OCI-LY7 (cell line): Measurements from ENCODE around the gene GRID1. TPM values are rescaled to one million over a fixed set of nuclear protein-coding genes. Genes with fewer than 3 reads are reported as not detected.
"Not testable (repeated sequence)": the region's sequence is repeated elsewhere in the genome, so short reads cannot be mapped to it uniquely, and the experiment has no call there.

ENCODE experiments used
- BruUV-seq: library from RNA; stranded (reverse); fragments of 400-500 nt; replicated peaks from 2 replicates; lab custom pipeline; 2021; lab: Mats Ljungman, UMichigan
- CTCF ChIA-PET: fragments of 300-600 bp; sonication (Branson Sonifier 250); formaldehyde crosslinking; loops from one replicate; lab custom pipeline; 2022; ENCODE audit warnings: antibody characterized with exemption; ENCODE audit not compliant: unreplicated experiment; lab: Charles Lee
- POLR2A ChIA-PET: fragments of 300-600 bp; sonication (Branson Sonifier 250); formaldehyde crosslinking; loops from one replicate; lab custom pipeline; 2022; ENCODE audit warnings: antibody characterized with exemption; lab: Charles Lee
- DNase-seq: peaks from one replicate; pipeline ENCODE4 v3.0.0-alpha.2; 2015; ENCODE audit warnings: low spot score
- H2AFZ ChIP-seq: fragments of 200-600 bp; sonication (generic), shearing (Covaris generic); 2 replicates; pipeline ENCODE4 v1.6.1; 2014; ENCODE audit warnings: mild to moderate bottlenecking, antibody characterized with exemption, low read length, moderate library complexity
- H3K27ac ChIP-seq: fragments of 200-600 bp; sonication (generic); 2 replicates; pipeline ENCODE4 v1.5.1; 2014; ENCODE audit warnings: mixed run types, low read depth, mild to moderate bottlenecking, moderate library complexity, low read length, inconsistent platforms; ENCODE audit not compliant: poor library complexity, severe bottlenecking
- H3K36me3 ChIP-seq: fragments of 200-600 bp; sonication (generic); 2 replicates; pipeline ENCODE4 v1.6.1; 2014; ENCODE audit warnings: mild to moderate bottlenecking, antibody characterized with exemption, low read length, moderate library complexity, mixed read lengths; ENCODE audit not compliant: insufficient read depth
- H3K4me1 ChIP-seq: fragments of 200-600 bp; sonication (generic); 2 replicates; pipeline ENCODE4 v1.5.1; 2014; ENCODE audit warnings: mild to moderate bottlenecking, low read length; ENCODE audit not compliant: insufficient read depth, poor library complexity, severe bottlenecking
- H3K4me2 ChIP-seq: fragments of 200-600 bp; sonication (generic); 2 replicates; pipeline ENCODE4 v1.6.1; 2014; ENCODE audit warnings: mild to moderate bottlenecking, low read length
- H3K4me3 ChIP-seq: fragments of 200-600 bp; sonication (generic); 2 replicates; pipeline ENCODE4 v1.5.1; 2014; ENCODE audit warnings: mild to moderate bottlenecking, low read depth, low read length; ENCODE audit not compliant: poor library complexity, severe bottlenecking
- H3K79me2 ChIP-seq: fragments of 200-600 bp; sonication (generic); 2 replicates; pipeline ENCODE4 v1.6.1; 2016; ENCODE audit warnings: low read depth, mild to moderate bottlenecking, low read length, moderate library complexity, mixed read lengths; ENCODE audit not compliant: insufficient read depth
- H3K9me2 ChIP-seq: fragments of 200-600 bp; sonication (generic); 2 replicates; pipeline ENCODE4 v1.6.1; 2016; ENCODE audit warnings: mild to moderate bottlenecking, low read length, mixed read lengths; ENCODE audit not compliant: insufficient read depth
- H3K9me3 ChIP-seq: fragments of 200-600 bp; sonication (generic); 2 replicates; pipeline ENCODE4 v1.6.1; 2014; ENCODE audit warnings: mild to moderate bottlenecking, mixed run types, low read length, mixed read lengths
- H4K20me1 ChIP-seq: fragments of 200-600 bp; sonication (generic); 2 replicates; pipeline ENCODE4 v1.6.1; 2014; ENCODE audit warnings: mild to moderate bottlenecking, antibody characterized with exemption, low read length, moderate library complexity, mixed read lengths; ENCODE audit not compliant: insufficient read depth
- CTCF ChIP-seq: fragments of 200-600 bp; sonication (generic); conservative IDR thresholded peaks from 2 replicates; pipeline ENCODE4 v1.5.1; 2014; ENCODE audit warnings: mild to moderate bottlenecking, antibody characterized with exemption, low read length, moderate library complexity, mixed read lengths
- EZH2phosphoT487 ChIP-seq: fragments of 200-600 bp; sonication (generic); IDR thresholded peaks from 2 replicates; pipeline ENCODE4 v1.6.1; 2018; ENCODE audit warnings: low read depth, borderline replicate concordance, mild to moderate bottlenecking, mixed run types, antibody characterized with exemption, low read length, moderate library complexity, mixed read lengths
- intact Hi-C: fragments of 100-400 bp; cut with micrococcal nuclease; formaldehyde crosslinking; loops from one replicate; pipeline ENCODE4 v1.10.0; 2022; ENCODE audit not compliant: unreplicated experiment
- total RNA-seq, 2 experiments: library from RNA; depleted of rRNA in 1 of 2; stranded (reverse); fragments of >200 nt in 1 of 2; shearing (Covaris generic) in 1 of 2; gene quantifications; 2 replicates each; pipeline ENCODE4 v1.2.3, GENCODE V29; 2014 to 2022

The GRID1 gene
- total RNA-seq, 2 experiments from 2014 or later: 1.6 to 3.7 TPM

- intact Hi-C loops: loop anchor here (5.0 to 10.0 kb wide), 2 partner anchors 282 to 704 kb away; partner anchors contain the start of genes GLUD1 and SHLD2
- Histone ChIP-seq H3K4me3 (peak overlapping the region; percentile 76), H2AFZ (peak overlapping the region; percentile 58; the same call in 1 of the 2 replicates), H3K79me2 (peaks cover 22% of the 10 kb centered on the region; the same call in 1 of the 2 replicates), H3K27ac (peak overlapping the region; percentile 95), H3K9me3 (no peaks in the 10 kb centered on the region), H3K4me2 (peak overlapping the region; percentile 93), H3K4me1 (peaks cover 67% of the 10 kb centered on the region), H4K20me1 (no peaks in the 10 kb centered on the region), H3K36me3 (peaks cover 13% of the 10 kb centered on the region), H3K9me2 (no peaks in the 10 kb centered on the region)
- TF ChIP-seq EZH2phosphoT487: no peak
- TF ChIP-seq CTCF: no peak
- POLR2A ChIA-PET: interaction anchor here (0.7 to 9.1 kb wide), 16 partner anchors 12 to 193 kb away, joined by 3 to 111 read pairs (median 4); no protein-coding TSS in a partner anchor
- DNase-seq: peak; percentile 41
- BruUV-seq: no TSS peak
- CTCF ChIA-PET: interaction anchor here (0.6 to 1.2 kb wide), 4 partner anchors 9 to 193 kb away, joined by 3 to 6 read pairs (median 4); no protein-coding TSS in a partner anchor
Observed at GRCh38 chr10:86390337-86391120, 23.9 kb upstream of the GRID1 start.

GRCh38 chr10:86389441-86390193 is 23.0 kb upstream of the GRID1 start:
- Histone ChIP-seq H3K27ac (peak overlapping the region; percentile 95), H3K4me1 (peaks cover 60% of the 10 kb centered on the region), H3K9me3 (no peaks in the 10 kb centered on the region), H2AFZ (peak overlapping the region; percentile 58), H3K36me3 (peaks cover 13% of the 10 kb centered on the region), H4K20me1 (no peaks in the 10 kb centered on the region), H3K79me2 (peaks cover 22% of the 10 kb centered on the region; the same call in 1 of the 2 replicates), H3K9me2 (no peaks in the 10 kb centered on the region), H3K4me2 (peak overlapping the region; percentile 93), H3K4me3 (peak overlapping the region; percentile 76)
- CTCF ChIA-PET: interaction anchor here (0.6 to 1.6 kb wide), 7 partner anchors 8 to 195 kb away, joined by 3 to 6 read pairs (median 3); no protein-coding TSS in a partner anchor
- no peak for TF ChIP-seq EZH2phosphoT487
- TF ChIP-seq CTCF: peak; percentile 61
- peak; percentile 85 for DNase-seq
- POLR2A ChIA-PET: interaction anchor here (0.6 to 9.1 kb wide), 11 partner anchors 12 to 197 kb away, joined by 3 to 111 read pairs (median 4); no protein-coding TSS in a partner anchor
- TSS peak; percentile 62 for BruUV-seq
- intact Hi-C loops: loop anchor here (5.0 to 10.0 kb wide), 2 partner anchors 283 to 705 kb away; partner anchors contain the start of genes GLUD1 and SHLD2

- POLR2A ChIA-PET: interaction anchor here (0.6 to 9.1 kb wide), 11 partner anchors 13 to 197 kb away, joined by 3 to 111 read pairs (median 4); no protein-coding TSS in a partner anchor
- CTCF ChIA-PET: interaction anchor here (0.6 to 1.6 kb wide), 5 partner anchors 11 to 196 kb away, joined by 3 to 6 read pairs (median 3); no protein-coding TSS in a partner anchor
- Histone ChIP-seq H3K4me1 (peaks cover 54% of the 10 kb centered on the region), H3K27ac (peak overlapping the region; percentile 95), H3K4me2 (peak overlapping the region; percentile 93), H3K4me3 (peak overlapping the region; percentile 76), H2AFZ (peak overlapping the region; percentile 58), H3K36me3 (peaks cover 13% of the 10 kb centered on the region), H3K79me2 (peaks cover 22% of the 10 kb centered on the region; the same call in 1 of the 2 replicates)
- H4K20me1 ChIP-seq, BruUV-seq, DNase-seq, H3K9me2 ChIP-seq, H3K9me3 ChIP-seq, intact Hi-C loops: not testable (repeated sequence)
Observed at GRCh38 chr10:86389109-86389440, 22.5 kb upstream of the GRID1 start.
